HL-60/S4 (cell line): Measurements from ENCODE around the gene GINS2.

ENCODE experiments used
- in situ Hi-C: fragments of 300-500 bp; cut with MboI; formaldehyde crosslinking; loops from 2 replicates; pipeline ENCODE4 v1.14.3; 2022; ENCODE audit warnings: low sequenced_read_pairs

The GINS2 gene

GRCh38 chr16:85646358-85646907 lies 42.3 kb downstream of the GINS2 start:
- in situ Hi-C loops, result no loop called here

DNA sequence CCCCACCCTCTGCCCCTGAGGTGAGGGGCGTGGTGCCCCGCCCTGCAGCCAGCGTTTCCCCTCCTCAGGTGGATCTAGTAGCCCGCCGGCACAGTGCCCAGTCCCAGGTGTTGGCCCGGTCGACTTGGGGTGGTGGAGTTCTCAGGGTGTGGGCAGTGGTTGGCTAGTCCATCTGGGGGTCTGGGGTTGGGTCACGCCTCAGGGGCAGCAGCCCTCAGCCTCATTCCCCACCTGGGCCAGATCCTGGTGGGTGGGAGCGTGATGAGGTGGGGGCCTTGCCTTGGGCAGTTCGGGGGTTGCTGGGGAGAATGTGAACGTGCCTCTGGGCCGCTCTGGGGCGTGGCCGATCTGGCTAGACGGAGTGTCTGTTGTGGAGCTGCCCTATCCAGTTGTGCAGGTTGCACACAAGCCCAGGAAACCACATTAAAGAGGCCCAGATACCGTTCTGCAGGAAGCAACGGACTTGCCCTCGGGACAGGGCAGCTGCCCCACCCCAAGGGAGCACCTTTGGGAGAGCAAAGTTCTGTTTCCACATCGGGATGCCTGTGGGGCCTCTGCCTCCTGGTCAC lies 43.6 kb downstream of the GINS2 start:
- in situ Hi-C loops, result no loop called here

- in situ Hi-C loops, result no loop called here
Measured at GRCh38 chr16:85644093-85644712, 44.6 kb downstream of the GINS2 start.

DNA sequence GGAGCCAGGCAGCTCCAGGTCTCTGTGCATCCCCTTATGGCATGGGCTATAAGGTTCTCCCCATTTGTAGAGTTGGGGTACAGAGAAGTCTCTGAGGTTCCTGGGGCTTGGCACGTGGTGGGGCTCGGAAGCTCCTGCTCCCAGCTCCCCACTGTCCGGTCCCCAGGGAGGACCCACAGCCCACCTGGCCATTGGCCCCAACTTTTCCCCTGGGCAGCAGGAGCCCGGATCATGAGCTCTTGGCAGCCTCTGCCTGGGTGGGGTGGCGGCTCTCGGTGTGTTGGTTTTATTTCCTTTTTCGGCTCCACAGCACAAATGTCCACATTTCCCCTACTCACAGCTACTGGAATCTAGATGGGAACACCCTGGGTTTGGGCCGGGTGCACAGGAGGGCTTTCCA lies 45.1 kb downstream of the GINS2 start:
- in situ Hi-C loops, result no loop called here

GRCh38 chr16:85642762-85643358 lies 45.9 kb downstream of the GINS2 start:
- in situ Hi-C loops, result no loop called here

- in situ Hi-C loops, result no loop called here
Measured at GRCh38 chr16:85641776-85642176, 47.0 kb downstream of the GINS2 start.

DNA sequence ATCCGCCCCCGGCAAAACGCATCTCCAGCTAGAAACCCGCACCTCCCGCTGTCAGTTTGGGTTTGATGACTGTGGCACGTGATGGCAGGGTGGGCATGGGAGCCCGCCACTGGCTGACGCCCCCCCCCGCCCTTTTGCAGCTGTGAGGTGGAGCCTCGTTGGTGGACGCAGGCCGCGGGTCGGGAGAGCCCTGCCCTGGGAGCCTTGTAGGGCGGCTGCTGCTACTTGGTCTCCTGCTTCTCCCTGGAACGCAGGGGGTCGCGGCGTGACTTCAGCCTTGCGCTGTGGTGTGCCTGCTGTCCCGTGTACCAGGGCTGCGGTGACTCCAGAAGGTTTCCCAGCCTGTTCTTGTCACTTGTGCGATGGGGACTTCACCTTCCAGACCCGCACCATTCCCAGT lies 47.4 kb downstream of the GINS2 start:
- in situ Hi-C loops, result no loop called here

GRCh38 chr16:85640585-85640984 lies 48.2 kb downstream of the GINS2 start:
- in situ Hi-C loops, result no loop called here

GRCh38 chr16:85640254-85640558 lies 48.5 kb downstream of the GINS2 start:
- in situ Hi-C loops, result no loop called here

GRCh38 chr16:85639529-85640253 lies 49.1 kb downstream of the GINS2 start:
- in situ Hi-C loops, result no loop called here

DNA sequence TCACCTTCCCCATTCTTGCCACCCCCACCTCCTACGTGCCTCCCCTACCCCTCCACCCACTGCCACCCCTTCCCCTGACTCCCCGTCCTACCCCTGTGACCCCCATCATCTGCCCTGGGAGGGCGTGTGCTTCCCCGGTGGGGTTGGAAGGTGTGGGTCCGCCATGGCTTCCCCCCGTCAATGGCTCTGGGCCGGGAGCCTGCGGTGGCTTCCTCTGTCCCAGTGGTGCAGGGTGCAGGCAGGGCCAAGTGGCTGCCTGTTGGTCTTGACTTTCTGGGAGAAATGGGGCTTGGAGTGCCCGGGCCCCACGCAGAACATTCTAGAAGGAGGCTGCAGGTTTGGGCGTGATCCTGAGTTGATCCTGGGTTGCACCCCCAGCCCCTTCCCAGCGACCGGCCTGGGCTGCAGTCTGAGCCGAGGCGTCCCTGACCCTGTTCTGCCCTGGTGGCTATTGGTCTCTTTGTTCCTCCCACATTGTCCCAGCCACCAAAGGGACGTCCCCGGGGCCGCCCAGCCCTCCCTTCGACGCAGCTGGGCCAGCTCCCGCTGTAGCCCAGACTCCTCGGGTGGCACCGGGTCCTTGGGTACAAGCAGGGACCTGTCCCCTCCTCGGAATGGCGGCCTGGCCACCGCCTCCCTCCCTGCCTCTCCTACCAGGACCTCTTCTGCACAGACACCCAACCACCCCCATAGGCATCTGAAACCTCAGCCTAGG lies 49.9 kb downstream of the GINS2 start:
- in situ Hi-C loops, result no loop called here

DNA sequence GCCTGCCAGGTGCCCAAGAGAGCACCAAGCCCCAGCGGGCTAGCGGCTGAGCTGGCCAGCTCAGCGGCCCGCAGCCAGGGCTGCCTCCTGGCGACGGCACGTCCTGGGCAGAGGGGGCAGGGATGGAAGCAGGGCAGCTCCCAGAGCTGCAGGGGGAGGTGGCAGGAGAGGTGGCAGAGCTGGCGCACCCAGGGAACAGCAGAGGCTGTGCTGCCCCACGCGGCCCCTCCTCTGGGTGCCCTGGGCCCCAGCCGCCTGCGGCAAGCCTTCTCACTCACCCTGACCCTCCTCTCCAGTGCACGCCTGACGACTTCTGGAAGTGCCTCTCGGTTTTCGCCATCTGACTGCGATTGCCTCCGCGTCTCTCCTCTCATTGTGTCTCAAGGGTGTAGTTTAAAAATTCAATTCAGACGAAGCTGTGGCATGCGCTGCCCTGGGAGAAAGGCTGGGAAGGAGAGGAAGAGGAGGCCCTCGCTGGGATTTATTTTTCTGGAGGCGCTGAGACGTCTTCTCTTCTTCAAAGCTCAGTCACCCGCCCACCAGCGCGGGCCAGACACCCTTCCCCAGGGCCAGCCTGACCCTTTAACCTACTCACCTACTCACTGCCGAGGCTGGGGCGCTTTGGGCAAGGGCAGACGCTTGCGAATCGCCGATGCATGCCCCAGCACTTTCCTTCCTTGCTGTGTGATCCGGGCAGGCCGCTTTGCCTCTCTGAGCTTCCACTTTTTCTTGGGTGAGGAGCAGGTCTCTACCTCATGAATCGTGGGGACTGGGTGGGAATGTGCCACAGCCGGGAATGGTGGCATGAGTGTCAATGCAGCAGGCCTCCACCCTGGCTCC lies 50.7 kb downstream of the GINS2 start:
- in situ Hi-C loops, result no loop called here

DNA sequence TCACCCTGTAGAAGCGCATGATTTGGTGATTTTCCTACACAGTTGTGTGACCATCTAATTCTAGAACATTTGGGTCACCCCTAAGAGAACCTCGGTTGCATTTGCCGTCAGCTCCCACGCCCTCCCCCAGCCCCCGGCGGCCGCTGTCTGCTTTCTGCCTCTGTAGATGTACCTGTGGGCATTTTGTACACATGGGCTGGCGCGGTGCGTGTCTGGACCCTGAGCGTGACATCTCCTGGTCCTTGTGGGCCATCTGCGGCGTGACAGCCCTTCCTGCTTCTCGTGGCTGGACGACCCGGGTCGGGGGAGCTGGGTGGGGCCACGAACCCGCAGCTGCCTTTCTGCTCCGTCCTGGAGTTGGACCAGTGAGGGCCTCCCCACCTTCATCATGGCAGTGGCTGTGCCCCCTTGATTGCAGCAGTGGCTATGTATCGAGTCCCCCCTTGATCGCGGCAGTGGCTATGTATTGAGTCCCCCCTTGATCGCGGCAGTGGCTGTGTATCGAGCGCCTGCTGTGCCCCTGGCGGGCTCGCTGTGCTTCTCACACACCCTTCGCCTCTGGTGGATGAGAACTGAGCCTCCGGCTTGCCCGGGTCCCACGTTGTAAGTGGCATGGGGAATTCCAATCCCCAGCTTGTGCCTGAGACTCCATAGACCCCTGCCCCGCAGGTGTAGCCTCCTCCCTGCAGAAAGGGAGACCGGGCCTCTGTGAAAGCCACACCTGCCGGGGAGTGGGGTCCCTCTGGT lies 51.5 kb downstream of the GINS2 start:
- in situ Hi-C loops, result no loop called here

DNA sequence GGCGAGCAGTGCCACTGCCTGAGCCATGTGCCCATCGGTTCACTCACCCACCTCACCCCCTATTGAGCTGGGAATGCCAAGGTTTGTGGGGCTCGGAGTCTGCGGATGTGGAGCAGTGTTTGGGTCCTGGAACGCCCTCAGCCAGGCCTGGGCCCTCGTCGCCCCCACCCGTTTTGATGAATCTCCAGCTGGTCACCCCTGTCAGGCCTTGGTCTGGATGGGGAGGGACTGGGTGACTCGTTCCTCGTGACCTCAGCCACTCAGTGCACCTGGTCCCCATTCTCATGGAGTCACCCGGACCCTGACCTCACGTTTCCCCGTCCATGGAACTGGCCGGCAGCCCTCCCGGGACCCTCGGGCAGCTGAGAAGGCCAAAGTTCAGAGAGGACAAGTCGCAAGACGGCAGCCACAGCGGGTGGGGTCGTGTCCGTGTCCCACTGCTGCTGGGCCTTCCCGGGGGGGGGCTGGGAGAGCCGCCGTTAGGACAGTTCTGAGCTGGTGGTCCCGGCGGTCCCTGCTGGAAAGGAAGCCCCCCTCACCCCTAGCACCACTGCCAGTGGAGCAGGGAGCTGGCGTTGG lies 52.4 kb downstream of the GINS2 start:
- in situ Hi-C loops, result no loop called here

DNA sequence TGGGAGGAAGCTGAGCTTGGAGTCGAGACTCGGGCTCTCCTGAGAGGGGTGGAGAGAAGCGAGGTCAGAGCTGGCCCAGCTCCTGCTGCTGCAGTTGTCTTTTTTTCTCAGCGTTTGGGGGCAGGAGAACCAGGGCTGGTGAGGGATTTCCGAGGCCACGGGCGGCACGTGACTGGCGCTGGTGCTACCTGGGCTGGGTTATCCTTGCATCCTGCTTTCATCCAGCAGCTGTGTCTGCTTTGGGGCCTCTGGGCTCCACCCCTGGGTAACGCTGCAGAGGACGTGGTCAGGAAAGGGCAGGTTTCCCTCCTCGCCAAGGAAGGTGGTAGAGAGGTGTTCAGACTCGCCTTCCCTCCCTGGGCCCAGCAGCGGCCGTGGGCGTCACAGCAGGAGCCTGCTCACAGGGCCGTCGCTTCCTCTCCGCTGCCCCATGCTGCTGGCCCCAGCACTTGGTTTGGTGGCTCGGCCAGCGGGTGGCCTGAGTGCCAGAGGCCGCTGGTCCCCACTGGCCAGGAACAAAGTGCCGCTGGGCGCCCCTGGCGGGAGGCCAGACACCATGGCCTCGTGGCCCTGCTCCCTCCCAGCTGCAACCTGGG lies 53.1 kb downstream of the GINS2 start:
- in situ Hi-C loops, result no loop called here

GRCh38 chr16:85634747-85635544 lies 53.8 kb downstream of the GINS2 start:
- in situ Hi-C loops, result no loop called here

- in situ Hi-C loops, result no loop called here
Measured at GRCh38 chr16:85633888-85634287, 54.9 kb downstream of the GINS2 start.

GRCh38 chr16:85633438-85633743 lies 55.4 kb downstream of the GINS2 start:
- in situ Hi-C loops, result no loop called here
